Measurements from ENCODE around the gene SPPL2B. TPM values are rescaled to one million over a fixed set of nuclear protein-coding genes. Genes with fewer than 3 reads are reported as not detected.

SPPL2B gene
- polyA plus RNA-seq, 3 donors: 5.7 to 64.9 (median 8.7) TPM

GRCh38 chr19:2306971-2307370 lies 21.5 kb upstream of the SPPL2B start:
- no peak for DNase-seq
- Histone ChIP-seq H3K79me2 (ENCODE audit: insufficient read depth, low read length) (no peaks in the 10 kb centered on the region), H3K9ac (ENCODE audit: insufficient read depth, low read length, poor library complexity, severe bottlenecking) (no peak overlapping the region), H3K27me3 (ENCODE audit: control insufficient read depth in 2 of 2, insufficient read depth in 2 of 2, low read length in 2 of 2) (peaks cover 42 to 82% of the 10 kb centered on the region in 2 donors), H3K4me3 (replicated peaks in 1 of 3; ENCODE audit: low read depth in 2 of 3, low read length in 3 of 3) (no peak overlapping the region), H3K4me1 (ENCODE audit: control insufficient read depth in 1 of 2, insufficient read depth in 2 of 2, low read length in 2 of 2) (peaks cover 18 to 38% of the 10 kb centered on the region in 2 donors), H3K36me3 (replicated peaks in 1 of 2; ENCODE audit: control insufficient read depth in 1 of 2, insufficient read depth in 2 of 2, low read length in 2 of 2) (no peaks in the 10 kb centered on the region), H3K9me3 (replicated peaks in 1 of 2; ENCODE audit: control insufficient read depth in 1 of 2, insufficient read depth in 1 of 2, low read length in 2 of 2) (peaks cover 0 to 7% of the 10 kb centered on the region in 2 donors), H2AFZ (ENCODE audit: insufficient read depth, low read depth, low read length, poor library complexity, severe bottlenecking) (no peak overlapping the region), H3K4me2 (replicated peaks; ENCODE audit: extremely low read depth, low read length, poor library complexity, severe bottlenecking) (no peak overlapping the region), H3K27ac (ENCODE audit: low read depth in 1 of 2, low read length in 2 of 2) (no peak overlapping the region), H4K20me1 (ENCODE audit: insufficient read depth, low read length) (no peaks in the 10 kb centered on the region)
- Mint-ChIP-seq H3K9me3 (peaks cover 0 to 35% (median 15%) of the 10 kb centered on the region in 7 donors), H3K27me3 (ENCODE audit: low read depth in 3 of 3) (peaks cover 85 to 97% (median 91%) of the 10 kb centered on the region in 3 donors), H3K4me3 (peak overlapping the region in 1 of 2 donors; percentile 85), H3K36me3 (peaks cover 9 to 17% of the 10 kb centered on the region in 2 donors), H3K27ac (no peak overlapping the region), H3K4me1 (peaks cover 32% of the 10 kb centered on the region)
- WGBS (ENCODE audit: insufficient coverage): 75% methylated on average over 17 of the region's 17 CpGs
- intact Hi-C loops (cut with micrococcal nuclease): no loop called here
- no peak for TF ChIP-seq CTCF (IDR thresholded peaks at IDR 0.05)

DNA sequence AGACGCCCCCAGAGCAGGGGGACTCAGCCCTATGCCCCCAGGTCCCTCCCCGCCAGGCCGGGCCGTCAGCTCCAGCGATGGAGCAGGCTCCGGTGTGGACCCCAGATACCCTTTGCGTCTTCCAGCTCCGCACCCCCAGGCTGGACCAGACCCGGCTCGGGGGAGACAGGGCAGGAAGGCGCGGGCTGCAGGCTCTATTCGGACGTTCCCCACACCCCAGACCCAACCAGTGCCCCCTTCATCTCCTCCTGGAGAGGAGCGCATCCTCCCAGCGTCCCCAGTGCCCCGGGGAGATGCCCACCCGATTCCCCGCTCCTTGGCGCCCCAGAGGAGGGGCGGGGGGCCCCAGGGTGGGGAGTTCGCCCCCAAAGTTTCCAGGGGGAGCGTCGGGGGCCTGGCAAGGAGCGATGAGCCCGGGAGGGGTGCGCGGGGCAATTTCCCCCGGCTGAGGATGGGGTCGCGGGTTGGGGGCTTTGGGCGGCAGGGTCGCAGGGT lies 20.9 kb upstream of the SPPL2B start:
- Mint-ChIP-seq H3K4me3 (peak overlapping the region in 1 of 2 donors; percentile 67), H3K27me3 (ENCODE audit: low read depth in 3 of 3) (peaks cover 89 to 97% (median 91%) of the 10 kb centered on the region in 3 donors), H3K4me1 (peaks cover 27% of the 10 kb centered on the region), H3K9me3 (peaks cover 0 to 35% (median 15%) of the 10 kb centered on the region in 7 donors), H3K36me3 (peaks cover 9 to 17% of the 10 kb centered on the region in 2 donors), H3K27ac (no peak overlapping the region)
- Histone ChIP-seq H3K79me2 (ENCODE audit: insufficient read depth, low read length) (no peaks in the 10 kb centered on the region), H3K4me3 (replicated peaks in 1 of 3; ENCODE audit: low read depth in 2 of 3, low read length in 3 of 3) (no peak overlapping the region), H3K27ac (ENCODE audit: low read depth in 1 of 2, low read length in 2 of 2) (no peak overlapping the region), H3K9ac (ENCODE audit: insufficient read depth, low read length, poor library complexity, severe bottlenecking) (no peak overlapping the region), H3K4me1 (ENCODE audit: control insufficient read depth in 1 of 2, insufficient read depth in 2 of 2, low read length in 2 of 2) (peaks cover 12 to 32% of the 10 kb centered on the region in 2 donors), H4K20me1 (ENCODE audit: insufficient read depth, low read length) (no peaks in the 10 kb centered on the region), H3K4me2 (replicated peaks; ENCODE audit: extremely low read depth, low read length, poor library complexity, severe bottlenecking) (peak overlapping the region; percentile 31), H3K9me3 (replicated peaks in 1 of 2; ENCODE audit: control insufficient read depth in 1 of 2, insufficient read depth in 1 of 2, low read length in 2 of 2) (peaks cover 0 to 7% of the 10 kb centered on the region in 2 donors), H3K27me3 (ENCODE audit: control insufficient read depth in 2 of 2, insufficient read depth in 2 of 2, low read length in 2 of 2) (peaks cover 37 to 82% of the 10 kb centered on the region in 2 donors), H3K36me3 (replicated peaks in 1 of 2; ENCODE audit: control insufficient read depth in 1 of 2, insufficient read depth in 2 of 2, low read length in 2 of 2) (no peaks in the 10 kb centered on the region), H2AFZ (ENCODE audit: insufficient read depth, low read depth, low read length, poor library complexity, severe bottlenecking) (no peak overlapping the region)
- WGBS (ENCODE audit: insufficient coverage): 18% methylated on average over 33 of the region's 33 CpGs
- intact Hi-C loops (cut with micrococcal nuclease): no loop called here
- TF ChIP-seq CTCF (IDR thresholded peaks at IDR 0.05): no peak
- DNase-seq: no peak

All from CD14-positive monocyte (primary cell).